ENCODE measurements around the gene DUSP1. TPM values are rescaled to one million over a fixed set of nuclear protein-coding genes. Genes with fewer than 3 reads are reported as not detected.

The DUSP1 gene
- total and polyA plus RNA-seq, 2 of the 13 experiments (the other 11 are each of a cell fraction or from before 2014, with no cell fraction given) = 27.1 to 55.5 TPM

GRCh38 chr5:172746725-172747124, 24.3 kb downstream of the DUSP1 start (continued):
- TF ChIP-seq E2F2 (CRISPR knock-in tag; IDR thresholded peaks at IDR 0.05; ENCODE audit: borderline replicate concordance) (no peak), ZNF569 (CRISPR knock-in tag; IDR thresholded peaks at IDR 0.05; ENCODE audit: borderline replicate concordance) (no peak), GLMP (CRISPR knock-in tag; IDR thresholded peaks at IDR 0.05; ENCODE audit: borderline replicate concordance) (no peak)

DNA sequence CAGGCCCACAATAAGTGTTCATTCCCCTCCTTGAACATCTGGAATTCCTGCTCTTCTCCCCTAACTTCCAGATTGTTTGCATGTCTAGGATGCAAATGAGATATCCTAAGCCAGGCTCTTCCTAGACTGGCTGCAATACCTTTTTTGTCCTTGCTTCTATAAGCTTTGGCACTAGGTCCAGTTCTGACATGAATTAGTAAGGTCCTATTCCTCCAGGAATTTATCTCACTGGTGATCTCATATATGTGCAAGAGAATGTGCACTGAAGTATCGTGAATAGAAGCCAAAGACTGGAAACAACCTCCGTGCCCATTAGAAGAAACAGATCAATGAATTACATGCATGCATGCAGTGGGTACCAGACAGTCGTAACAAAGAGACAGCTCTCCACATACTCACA, 25.2 kb downstream of the DUSP1 start:
- H3K9ac ChIP-seq (ENCODE audit: insufficient read depth, low read depth, low read length) = no peak overlapping the region
- no peaks in the 10 kb centered on the region for H3K9me3 ChIP-seq (ENCODE audit: low read length)
- no peak overlapping the region for H3K4me3 ChIP-seq (replicated peaks in 1 of 3; ENCODE audit: insufficient read depth in 1 of 3, low read depth in 2 of 3, low read length in 3 of 3)
- no peak overlapping the region for H3K27ac ChIP-seq (ENCODE audit: extremely low read length, insufficient read depth, low read length)
- ChIA-PET POLR2A (no interaction called here), CTCF (ENCODE audit: low intra/inter-chr PET ratio, low total read pairs) (no interaction called here)
- FAIRE-seq (no peak), ATAC-seq (no peak), DNase-seq (ENCODE audit: low spot score) (no peak)
- peaks cover 3 to 5% of the 10 kb centered on the region in 2 experiments; a peak in 1 of 5 replicates for H3K27me3 ChIP-seq (ENCODE audit: control insufficient read depth in 1 of 2, insufficient read depth in 2 of 2, low read length in 2 of 2)
- no peaks in the 10 kb centered on the region for H4K20me1 ChIP-seq (ENCODE audit: insufficient read depth, low read length)
- no peak overlapping the region for H2AFZ ChIP-seq (ENCODE audit: low read length)
- H3K4me1 ChIP-seq (ENCODE audit: insufficient read depth, low read length) = peaks cover 30% of the 10 kb centered on the region
- WGBS (ENCODE audit: low lambda C conversion rate) = 63% methylated on average over 3 of the region's 3 CpGs
- BruUV-seq (replicated peaks) = no TSS peak
- intact Hi-C loops (cut with micrococcal nuclease; ENCODE audit: unreplicated experiment) = no loop called here
- in situ Hi-C loops (cut with HindIII; ENCODE audit: extremely low pct_ligation_motif_present, low pct_unique_long_range_greater_than_20kb) = no loop called here
- no peaks in the 10 kb centered on the region for H3K36me3 ChIP-seq (replicated peaks in 1 of 2; ENCODE audit: control insufficient read depth in 1 of 2, insufficient read depth in 2 of 2, low read length in 2 of 2)
- no peaks in the 10 kb centered on the region for H3K79me2 ChIP-seq (ENCODE audit: insufficient read depth, low read length)
- H3K4me2 ChIP-seq (ENCODE audit: low read depth, low read length) = no peak overlapping the region
- TF ChIP-seq, protein P1, sequence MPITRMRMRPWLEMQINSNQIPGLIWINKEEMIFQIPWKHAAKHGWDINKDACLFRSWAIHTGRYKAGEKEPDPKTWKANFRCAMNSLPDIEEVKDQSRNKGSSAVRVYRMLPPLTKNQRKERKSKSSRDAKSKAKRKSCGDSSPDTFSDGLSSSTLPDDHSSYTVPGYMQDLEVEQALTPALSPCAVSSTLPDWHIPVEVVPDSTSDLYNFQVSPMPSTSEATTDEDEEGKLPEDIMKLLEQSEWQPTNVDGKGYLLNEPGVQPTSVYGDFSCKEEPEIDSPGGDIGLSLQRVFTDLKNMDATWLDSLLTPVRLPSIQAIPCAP (CRISPR knock-in tag; IDR thresholded peaks at IDR 0.05; ENCODE audit: low read depth) = no peak
- no peak for TF ChIP-seq STAT6 (CRISPR knock-in tag; IDR thresholded peaks at IDR 0.05; ENCODE audit: borderline replicate concordance)
- no peak for TF ChIP-seq AGO2 (optimal IDR thresholded peaks at IDR 0.05; ENCODE audit: low read depth, low read length)
- TF ChIP-seq DRAP1 (CRISPR knock-in tag; IDR thresholded peaks at IDR 0.05) = no peak
- TF ChIP-seq ZNF607 (CRISPR knock-in tag; IDR thresholded peaks at IDR 0.05; ENCODE audit: borderline replicate concordance) = no peak
